Liver (tissue), 3 donors: Measurements from ENCODE around the gene ZNF471.

Experiments
- EGR1 ChIP-seq, 2 donors: IDR thresholded peaks; 2 replicates each; pipeline ENCODE4 v1.6.1; 2016 to 2018; ENCODE audit warnings: antibody characterized with exemption in 2 of 2, low read depth in 2 of 2
- GABPA ChIP-seq, 2 donors: IDR thresholded peaks in 1 of 2; conservative IDR thresholded peaks in 1 of 2; 2 replicates each; pipeline ENCODE4 v1.6.1; 2016; ENCODE audit warnings: antibody characterized with exemption in 2 of 2, mild to moderate bottlenecking in 1 of 2, moderate library complexity in 1 of 2
- JUND ChIP-seq, 2 donors: IDR thresholded peaks; 2 replicates each; pipeline ENCODE4 v1.6.1; 2016; ENCODE audit warnings: antibody characterized with exemption in 2 of 2
- RAD21 ChIP-seq, 2 donors: IDR thresholded peaks; 2 replicates each; pipeline ENCODE4 v1.6.1; 2016; ENCODE audit warnings: antibody characterized with exemption in 2 of 2, mild to moderate bottlenecking in 2 of 2
- SP1 ChIP-seq: IDR thresholded peaks from 2 replicates; pipeline ENCODE4 v1.6.1; 2018; ENCODE audit warnings: antibody characterized with exemption, mild to moderate bottlenecking
- YY1 ChIP-seq: IDR thresholded peaks from 2 replicates; pipeline ENCODE4 v1.6.1; 2016; ENCODE audit warnings: antibody characterized with exemption, mild to moderate bottlenecking
- TF ChIP-seq, protein P1 (sequence below): fragments of 150-350 bp; IDR thresholded peaks from 2 replicates; pipeline ENCODE4 v1.5.1; 2017; ENCODE audit warnings: improper control_type of control experiment, low read depth, low read length; ENCODE audit not compliant: missing input control
- TF ChIP-seq, protein P2 (sequence below): IDR thresholded peaks from 2 replicates; pipeline ENCODE4 v1.6.1; 2016; ENCODE audit warnings: antibody characterized with exemption
- TF ChIP-seq, protein P3 (sequence below): IDR thresholded peaks from 2 replicates; pipeline ENCODE4 v1.6.1; 2016; ENCODE audit warnings: antibody characterized with exemption
- TF ChIP-seq, protein P4 (sequence below): IDR thresholded peaks from 2 replicates; pipeline ENCODE4 v1.6.1; 2016; ENCODE audit warnings: antibody characterized with exemption
- donor health status: healthy.
- donor health status: healthy.

DNA sequence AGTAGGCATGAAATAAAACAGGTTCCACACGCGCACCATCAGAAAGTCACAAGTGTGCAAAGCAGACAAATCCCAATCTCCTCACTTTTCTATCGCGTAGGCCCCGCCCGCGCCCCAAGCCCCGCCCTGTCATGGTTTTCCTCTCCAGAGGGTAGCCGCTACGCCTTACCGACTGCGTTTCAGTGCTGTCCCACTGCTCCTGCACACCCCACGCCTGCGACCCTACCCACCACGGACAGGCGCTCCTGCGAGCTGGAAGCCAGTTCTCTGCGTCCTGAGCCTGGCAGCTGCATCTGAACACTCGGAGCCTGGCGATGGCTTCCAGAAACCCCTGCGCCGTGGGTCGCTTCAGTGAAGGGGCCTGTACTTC, 59.2 kb downstream of the ZNF471 start:
- TF ChIP-seq EGR1 (IDR thresholded peaks at IDR 0.05; ENCODE audit: low read depth in 2 of 2) (no peak), YY1 (no peak), RAD21 (IDR thresholded peaks at IDR 0.05) (no peak), JUND (IDR thresholded peaks at IDR 0.05) (no peak), SP1 (no peak), GABPA (IDR thresholded peaks at IDR 0.05 in 1 of 2, conservative IDR thresholded peaks at IDR 0.05 in 1 of 2) (no peak)
- TF ChIP-seq, protein P1, sequence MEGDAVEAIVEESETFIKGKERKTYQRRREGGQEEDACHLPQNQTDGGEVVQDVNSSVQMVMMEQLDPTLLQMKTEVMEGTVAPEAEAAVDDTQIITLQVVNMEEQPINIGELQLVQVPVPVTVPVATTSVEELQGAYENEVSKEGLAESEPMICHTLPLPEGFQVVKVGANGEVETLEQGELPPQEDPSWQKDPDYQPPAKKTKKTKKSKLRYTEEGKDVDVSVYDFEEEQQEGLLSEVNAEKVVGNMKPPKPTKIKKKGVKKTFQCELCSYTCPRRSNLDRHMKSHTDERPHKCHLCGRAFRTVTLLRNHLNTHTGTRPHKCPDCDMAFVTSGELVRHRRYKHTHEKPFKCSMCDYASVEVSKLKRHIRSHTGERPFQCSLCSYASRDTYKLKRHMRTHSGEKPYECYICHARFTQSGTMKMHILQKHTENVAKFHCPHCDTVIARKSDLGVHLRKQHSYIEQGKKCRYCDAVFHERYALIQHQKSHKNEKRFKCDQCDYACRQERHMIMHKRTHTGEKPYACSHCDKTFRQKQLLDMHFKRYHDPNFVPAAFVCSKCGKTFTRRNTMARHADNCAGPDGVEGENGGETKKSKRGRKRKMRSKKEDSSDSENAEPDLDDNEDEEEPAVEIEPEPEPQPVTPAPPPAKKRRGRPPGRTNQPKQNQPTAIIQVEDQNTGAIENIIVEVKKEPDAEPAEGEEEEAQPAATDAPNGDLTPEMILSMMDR = no peak
- TF ChIP-seq, protein P2, sequence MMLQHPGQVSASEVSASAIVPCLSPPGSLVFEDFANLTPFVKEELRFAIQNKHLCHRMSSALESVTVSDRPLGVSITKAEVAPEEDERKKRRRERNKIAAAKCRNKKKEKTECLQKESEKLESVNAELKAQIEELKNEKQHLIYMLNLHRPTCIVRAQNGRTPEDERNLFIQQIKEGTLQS = no peak
- TF ChIP-seq, protein P3, sequence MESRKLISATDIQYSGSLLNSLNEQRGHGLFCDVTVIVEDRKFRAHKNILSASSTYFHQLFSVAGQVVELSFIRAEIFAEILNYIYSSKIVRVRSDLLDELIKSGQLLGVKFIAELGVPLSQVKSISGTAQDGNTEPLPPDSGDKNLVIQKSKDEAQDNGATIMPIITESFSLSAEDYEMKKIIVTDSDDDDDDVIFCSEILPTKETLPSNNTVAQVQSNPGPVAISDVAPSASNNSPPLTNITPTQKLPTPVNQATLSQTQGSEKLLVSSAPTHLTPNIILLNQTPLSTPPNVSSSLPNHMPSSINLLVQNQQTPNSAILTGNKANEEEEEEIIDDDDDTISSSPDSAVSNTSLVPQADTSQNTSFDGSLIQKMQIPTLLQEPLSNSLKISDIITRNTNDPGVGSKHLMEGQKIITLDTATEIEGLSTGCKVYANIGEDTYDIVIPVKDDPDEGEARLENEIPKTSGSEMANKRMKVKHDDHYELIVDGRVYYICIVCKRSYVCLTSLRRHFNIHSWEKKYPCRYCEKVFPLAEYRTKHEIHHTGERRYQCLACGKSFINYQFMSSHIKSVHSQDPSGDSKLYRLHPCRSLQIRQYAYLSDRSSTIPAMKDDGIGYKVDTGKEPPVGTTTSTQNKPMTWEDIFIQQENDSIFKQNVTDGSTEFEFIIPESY = no peak
- TF ChIP-seq, protein P4, sequence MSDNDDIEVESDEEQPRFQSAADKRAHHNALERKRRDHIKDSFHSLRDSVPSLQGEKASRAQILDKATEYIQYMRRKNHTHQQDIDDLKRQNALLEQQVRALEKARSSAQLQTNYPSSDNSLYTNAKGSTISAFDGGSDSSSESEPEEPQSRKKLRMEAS = no peak
